GM12874 (cell line): ENCODE measurements around the gene DST.

Source experiments
- TF ChIP-seq, protein P1 (sequence below): IDR thresholded peaks from 2 replicates; pipeline ENCODE4 v1.5.1; 2011; ENCODE audit warnings: low read depth, mild to moderate bottlenecking, control low read depth, low read length, moderate library complexity; ENCODE audit not compliant: insufficient read depth

Gene DST

DNA sequence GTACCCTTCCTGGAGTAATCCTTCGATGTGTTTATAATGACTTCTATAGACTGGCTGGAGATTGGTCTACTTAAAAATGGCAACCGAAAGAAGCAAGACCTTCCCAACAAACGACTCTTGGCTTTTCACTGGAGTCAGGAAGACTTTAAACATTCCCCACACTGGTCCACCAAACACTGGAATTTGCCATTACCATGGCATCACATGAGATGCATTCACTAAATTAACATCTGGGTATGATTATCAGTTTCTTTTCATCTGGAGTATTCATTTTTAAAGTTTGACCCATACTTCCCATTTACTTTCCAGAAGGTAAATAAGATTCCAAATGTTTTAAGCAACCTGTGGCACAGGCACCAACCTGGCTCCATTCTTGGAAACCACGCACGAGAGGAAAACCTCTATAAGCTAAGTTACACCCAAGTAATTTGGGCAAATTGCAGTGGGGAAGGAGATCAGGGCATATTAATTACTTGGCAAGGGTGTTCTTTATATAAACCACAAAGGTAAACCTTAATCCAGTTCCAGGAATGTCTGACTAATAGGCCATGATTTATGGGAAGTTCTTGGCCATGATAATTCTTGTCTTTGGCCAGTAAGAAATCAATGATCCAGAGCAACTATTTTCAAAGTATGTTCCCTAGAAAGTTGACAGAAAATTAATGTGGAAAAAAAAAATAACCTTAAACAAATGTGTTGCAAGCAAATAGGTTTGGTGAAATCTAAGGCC lies 205.4 kb downstream of the DST start:
- TF ChIP-seq, protein P1, sequence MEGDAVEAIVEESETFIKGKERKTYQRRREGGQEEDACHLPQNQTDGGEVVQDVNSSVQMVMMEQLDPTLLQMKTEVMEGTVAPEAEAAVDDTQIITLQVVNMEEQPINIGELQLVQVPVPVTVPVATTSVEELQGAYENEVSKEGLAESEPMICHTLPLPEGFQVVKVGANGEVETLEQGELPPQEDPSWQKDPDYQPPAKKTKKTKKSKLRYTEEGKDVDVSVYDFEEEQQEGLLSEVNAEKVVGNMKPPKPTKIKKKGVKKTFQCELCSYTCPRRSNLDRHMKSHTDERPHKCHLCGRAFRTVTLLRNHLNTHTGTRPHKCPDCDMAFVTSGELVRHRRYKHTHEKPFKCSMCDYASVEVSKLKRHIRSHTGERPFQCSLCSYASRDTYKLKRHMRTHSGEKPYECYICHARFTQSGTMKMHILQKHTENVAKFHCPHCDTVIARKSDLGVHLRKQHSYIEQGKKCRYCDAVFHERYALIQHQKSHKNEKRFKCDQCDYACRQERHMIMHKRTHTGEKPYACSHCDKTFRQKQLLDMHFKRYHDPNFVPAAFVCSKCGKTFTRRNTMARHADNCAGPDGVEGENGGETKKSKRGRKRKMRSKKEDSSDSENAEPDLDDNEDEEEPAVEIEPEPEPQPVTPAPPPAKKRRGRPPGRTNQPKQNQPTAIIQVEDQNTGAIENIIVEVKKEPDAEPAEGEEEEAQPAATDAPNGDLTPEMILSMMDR, result no peak

DNA sequence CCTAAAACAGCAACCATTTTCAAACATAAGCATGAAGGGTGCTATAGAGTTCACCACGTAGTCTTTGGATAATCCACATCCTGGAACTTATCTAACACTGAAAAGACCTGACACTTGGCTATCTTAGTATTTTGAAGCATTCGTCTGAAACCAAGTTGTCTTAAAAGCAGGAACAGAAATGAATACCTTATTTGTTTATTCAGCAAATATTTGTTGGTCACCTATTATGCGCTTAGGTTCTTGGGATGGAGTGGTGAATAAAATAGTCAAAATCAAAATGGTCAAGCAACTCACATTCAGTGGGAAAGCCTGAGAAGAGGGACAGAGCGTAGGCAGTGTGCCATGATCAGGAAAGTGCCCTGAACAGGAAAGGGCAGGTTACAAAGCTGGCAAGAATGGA lies 206.9 kb downstream of the DST start:
- TF ChIP-seq, protein P1, result no peak

DNA sequence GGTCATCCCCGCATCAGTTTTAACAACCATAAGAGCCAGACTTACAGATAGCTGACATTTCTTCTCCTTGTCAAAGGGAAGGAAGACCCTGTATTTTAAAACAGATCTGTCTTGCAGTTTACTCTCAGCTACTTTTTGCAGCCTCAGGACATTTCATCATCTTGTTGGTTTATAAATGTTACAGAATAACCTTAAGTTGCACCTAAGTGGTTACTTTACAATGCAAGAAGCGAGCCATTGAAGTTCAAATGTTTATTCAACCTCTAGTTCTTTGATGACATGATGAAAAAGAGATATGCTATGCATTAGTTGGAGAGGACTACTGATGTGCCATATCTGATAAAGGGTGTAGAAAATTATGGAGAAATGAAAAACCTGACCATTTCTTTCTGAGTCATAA lies 207.4 kb downstream of the DST start:
- TF ChIP-seq, protein P1, result no peak

DNA sequence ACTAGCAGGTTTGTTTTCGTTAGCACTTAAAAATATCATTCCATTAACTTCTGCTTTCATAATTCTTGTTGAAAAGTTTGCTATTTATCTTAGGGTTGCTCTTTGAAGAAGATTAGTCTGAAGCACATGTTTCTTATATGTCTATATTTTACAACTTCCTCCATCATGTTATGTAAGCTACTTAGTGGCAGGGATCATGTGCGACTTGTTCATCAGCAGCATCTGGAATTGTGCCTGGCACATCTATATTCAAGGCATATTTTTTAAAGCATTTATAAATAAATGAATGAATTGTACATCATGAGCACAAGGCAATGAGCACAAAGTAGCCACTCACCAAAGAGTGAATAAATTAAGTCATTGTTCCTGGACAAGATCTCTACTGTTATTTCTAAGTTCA lies 208.1 kb downstream of the DST start:
- TF ChIP-seq, protein P1, result no peak

DNA sequence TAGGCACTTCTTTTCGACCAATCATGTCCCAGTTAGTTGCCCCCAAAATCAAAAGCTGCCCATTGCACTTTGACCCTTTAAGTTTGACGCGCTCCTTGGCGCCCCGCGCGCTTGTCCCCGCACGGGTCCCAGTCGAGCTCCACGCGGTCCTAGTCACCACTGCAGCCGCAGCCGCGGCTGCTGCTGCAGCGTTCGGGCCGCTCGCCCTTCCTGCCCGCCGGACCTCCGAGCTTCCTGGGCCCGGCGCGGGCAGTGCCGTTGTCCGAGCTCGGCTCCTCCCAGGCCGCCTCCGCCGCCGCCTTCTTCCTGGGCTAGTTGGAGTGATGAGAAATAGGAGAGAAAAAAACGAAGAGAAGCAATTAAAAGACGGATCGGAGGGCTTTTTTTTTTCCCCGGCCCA lies 209.6 kb downstream of the DST start:
- TF ChIP-seq, protein P1, result no peak

DNA sequence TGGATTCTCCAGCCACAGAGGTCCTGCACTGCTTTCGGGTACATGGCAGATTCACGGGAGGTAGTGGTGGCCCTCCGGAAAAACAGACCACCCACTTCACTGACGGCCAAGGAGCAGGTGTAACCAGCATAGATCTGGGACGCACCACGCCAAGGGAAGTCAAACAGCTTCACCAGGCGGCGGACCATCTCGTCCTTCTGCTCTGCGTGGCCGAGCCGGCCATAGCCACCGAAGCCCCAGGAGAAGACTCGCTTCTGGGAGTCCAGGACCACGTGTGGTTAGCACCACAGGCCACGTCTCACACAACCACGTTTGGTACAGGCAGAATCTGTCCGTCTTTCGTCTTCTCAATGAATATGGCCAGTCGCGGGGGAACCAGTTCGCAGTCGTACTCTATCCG lies 210.5 kb downstream of the DST start:
- TF ChIP-seq, protein P1, result no peak

DNA sequence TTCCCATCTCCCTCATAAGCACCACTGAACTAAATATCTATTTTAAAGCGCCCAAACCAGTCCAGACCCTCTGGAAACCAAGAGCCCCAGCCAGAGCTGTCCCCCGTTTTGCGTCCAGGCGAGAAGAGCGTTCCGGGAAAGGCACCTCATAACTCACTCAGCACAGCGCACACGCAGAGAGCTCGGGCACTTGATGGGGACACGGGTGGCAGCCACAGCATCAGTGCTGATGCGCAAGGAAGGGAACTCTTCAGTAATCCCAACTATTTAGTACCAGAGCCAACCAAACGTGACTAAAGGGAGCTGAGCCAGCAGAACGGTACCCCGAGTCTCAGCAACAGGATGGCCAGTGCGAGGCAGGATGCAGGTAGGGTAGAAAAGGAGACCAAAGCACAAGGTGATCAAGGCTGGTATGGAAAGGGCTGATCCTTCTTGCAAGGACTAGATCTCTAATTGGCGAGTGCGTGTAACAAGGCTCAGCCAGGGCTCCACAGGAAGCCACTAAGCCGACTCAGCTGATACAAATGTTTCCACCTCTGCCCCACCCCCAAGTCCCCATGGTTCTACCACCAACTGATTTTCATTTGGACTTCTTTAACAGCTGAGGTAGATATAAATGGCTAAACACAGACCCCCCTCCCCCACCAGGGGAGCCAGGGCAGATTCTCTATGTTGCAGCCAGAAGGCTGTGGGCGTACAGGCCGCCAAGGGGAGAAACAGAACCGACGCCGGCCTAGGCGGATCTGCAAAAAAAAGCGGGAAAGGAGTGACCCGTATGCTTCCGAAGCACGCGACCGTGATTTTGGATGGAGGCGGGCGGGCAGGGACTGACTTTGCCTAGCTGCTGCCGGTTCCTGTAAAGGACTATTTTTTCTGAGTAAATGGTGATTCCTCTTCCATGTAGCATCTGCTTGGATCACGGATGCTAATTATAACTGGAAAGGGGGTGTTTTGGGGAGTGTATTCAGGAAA lies 211.8 kb downstream of the DST start:
- TF ChIP-seq, protein P1, result no peak
